Fibroblast of skin of right quadriceps (primary cell): ENCODE results near the gene TENM3.
A peak's percentile ranks its signal among the peaks of the same experiment; 100 is the strongest.

Experiments
- DNase-seq: peaks from one replicate; pipeline ENCODE4 v3.0.0-alpha.2; 2013

Gene TENM3

GRCh38 chr4:182415116-182415515, 171.9 kb downstream of the TENM3 start:
- DNase-seq, result no peak

- no peak for DNase-seq
Observed at GRCh38 chr4:182416067-182416466, 172.9 kb downstream of the TENM3 start.

- no peak for DNase-seq
Observed at GRCh38 chr4:182418054-182418734, 175.0 kb downstream of the TENM3 start.

GRCh38 chr4:182420189-182420588, 177.0 kb downstream of the TENM3 start:
- no peak for DNase-seq

- no peak for DNase-seq
Observed at GRCh38 chr4:182421753-182422152, 178.6 kb downstream of the TENM3 start.

- peak; percentile 45 for DNase-seq
Observed at GRCh38 chr4:182425302-182425701, 182.1 kb downstream of the TENM3 start.

- no peak for DNase-seq
Observed at GRCh38 chr4:182426901-182427300, 183.7 kb downstream of the TENM3 start.

GRCh38 chr4:182427554-182427953, 184.4 kb downstream of the TENM3 start:
- DNase-seq, result peak; percentile 87

- no peak for DNase-seq
Observed at GRCh38 chr4:182429896-182430295, 186.7 kb downstream of the TENM3 start.

GRCh38 chr4:182432819-182433218, 189.6 kb downstream of the TENM3 start:
- DNase-seq, result no peak

- no peak for DNase-seq
Observed at GRCh38 chr4:182434720-182435119, 191.5 kb downstream of the TENM3 start.

- no peak for DNase-seq
Observed at GRCh38 chr4:182435401-182435800, 192.2 kb downstream of the TENM3 start.

GRCh38 chr4:182443070-182443469, 199.9 kb downstream of the TENM3 start:
- no peak for DNase-seq

GRCh38 chr4:182447767-182448280, 204.6 kb downstream of the TENM3 start:
- DNase-seq, result no peak

GRCh38 chr4:182448281-182449151, 205.3 kb downstream of the TENM3 start:
- peak; percentile 92 for DNase-seq

GRCh38 chr4:182449186-182449929, 206.2 kb downstream of the TENM3 start:
- no peak for DNase-seq

GRCh38 chr4:182449930-182450439, 206.8 kb downstream of the TENM3 start:
- no peak for DNase-seq

- no peak for DNase-seq
Observed at GRCh38 chr4:182451441-182451840, 208.2 kb downstream of the TENM3 start.

- DNase-seq, result no peak
Observed at GRCh38 chr4:182453830-182454229, 210.6 kb downstream of the TENM3 start.

- no peak for DNase-seq
Observed at GRCh38 chr4:182454440-182455013, 211.3 kb downstream of the TENM3 start.

- no peak for DNase-seq
Observed at GRCh38 chr4:182465114-182465513, 221.9 kb downstream of the TENM3 start.

- no peak for DNase-seq
Observed at GRCh38 chr4:182465979-182466378, 222.8 kb downstream of the TENM3 start.

GRCh38 chr4:182470215-182470614, 227.0 kb downstream of the TENM3 start:
- no peak for DNase-seq
